Hepatocyte (in vitro differentiated cells): Measurements from ENCODE around the gene ANKS6. TPM values are rescaled to one million over a fixed set of nuclear protein-coding genes. Genes with fewer than 3 reads are reported as not detected.

Experiments
- DNase-seq: peaks from one replicate; pipeline ENCODE4 v3.0.0-alpha.2; 2016; ENCODE audit warnings: low spot score
- H2AFZ ChIP-seq: fragments of 200-600 bp; sonication (generic); 2 replicates; pipeline ENCODE4 v1.6.0; 2016; ENCODE audit warnings: antibody characterized with exemption, mild to moderate bottlenecking
- H3K27ac ChIP-seq: fragments of 200-600 bp; sonication (generic); 2 replicates; pipeline ENCODE4 v1.5.1; 2016; ENCODE audit warnings: mild to moderate bottlenecking
- H3K27me3 ChIP-seq: fragments of 200-600 bp; sonication (generic); 2 replicates; pipeline ENCODE4 v1.6.1; 2016
- H3K36me3 ChIP-seq: fragments of 200-600 bp; sonication (generic); replicated peaks from 2 replicates; pipeline ENCODE4 v1.5.1; 2016; ENCODE audit warnings: low read depth; ENCODE audit not compliant: insufficient read depth
- H3K4me1 ChIP-seq: fragments of 200-600 bp; sonication (generic); 2 replicates; pipeline ENCODE4 v1.5.1; 2016; ENCODE audit warnings: mild to moderate bottlenecking, moderate library complexity; ENCODE audit not compliant: insufficient read depth
- H3K4me2 ChIP-seq: fragments of 200-600 bp; sonication (generic); 2 replicates; pipeline ENCODE4 v1.6.0; 2016
- H3K4me3 ChIP-seq: fragments of 200-600 bp; sonication (generic); 2 replicates; pipeline ENCODE4 v1.5.1; 2016; ENCODE audit warnings: mild to moderate bottlenecking
- H3K79me2 ChIP-seq: fragments of 200-600 bp; sonication (generic); 2 replicates; pipeline ENCODE4 v1.6.0; 2017; ENCODE audit warnings: mild to moderate bottlenecking
- H3K9me2 ChIP-seq: fragments of 200-600 bp; sonication (generic); replicated peaks from 2 replicates; pipeline ENCODE4 v1.6.0; 2017; ENCODE audit warnings: mild to moderate bottlenecking; ENCODE audit not compliant: insufficient read depth
- H3K9me3 ChIP-seq: fragments of 200-600 bp; sonication (generic); 2 replicates; pipeline ENCODE4 v1.5.1; 2016; ENCODE audit warnings: low read depth, mild to moderate bottlenecking
- H4K20me1 ChIP-seq: fragments of 200-600 bp; sonication (generic); 2 replicates; pipeline ENCODE4 v1.6.0; 2016; ENCODE audit warnings: mild to moderate bottlenecking; ENCODE audit not compliant: insufficient read depth, poor library complexity, severe bottlenecking
- CTCF ChIP-seq: fragments of 200-600 bp; sonication (generic); IDR thresholded peaks from 2 replicates; pipeline ENCODE4 v1.5.1; 2016; ENCODE audit warnings: antibody characterized with exemption, mild to moderate bottlenecking; ENCODE audit not compliant: poor library complexity
- EZH2 ChIP-seq: fragments of 200-600 bp; sonication (generic); IDR thresholded peaks from 2 replicates; pipeline ENCODE4 v1.6.1; 2016; ENCODE audit warnings: antibody characterized with exemption, mild to moderate bottlenecking, borderline replicate concordance
- EZH2phosphoT487 ChIP-seq: fragments of 200-600 bp; sonication (generic); IDR thresholded peaks from one replicate; pipeline ENCODE4 v1.6.1; 2018; ENCODE audit warnings: antibody characterized with exemption, mild to moderate bottlenecking, low read depth, moderate library complexity; ENCODE audit not compliant: unreplicated experiment, severe bottlenecking
- WGBS: methylation state at CpG from one replicate; pipeline ENCODE4 v1.1.6; 2016; ENCODE audit warnings: low lambda C conversion rate; ENCODE audit errors: missing lambda C conversion rate; 5-methylcytosine and 5-hydroxymethylcytosine counted together
- polyA plus RNA-seq: library from polyadenylated mRNA; unstranded; fragments of >200 nt; fragmentation: Nextera tagmentation; extraction: Ambion mirVana; gene quantifications from 2 replicates; pipeline ENCODE4 v1.2.1, GENCODE V29; 2016
- total RNA-seq: library from RNA; depleted of rRNA; stranded (reverse); fragments of >200 nt; gene quantifications from 2 replicates; pipeline ENCODE4 v1.2.3, GENCODE V29; 2014

The ANKS6 gene
- total and polyA plus RNA-seq, 2 experiments from 2014 or later = 21.3 to 22.9 TPM

GRCh38 chr9:98738741-98739140 is 57.6 kb downstream of the ANKS6 start:
- H4K20me1 ChIP-seq = no peaks in the 10 kb centered on the region
- H3K9me3 ChIP-seq = no peaks in the 10 kb centered on the region
- H3K36me3 ChIP-seq = no peaks in the 10 kb centered on the region
- TF ChIP-seq EZH2phosphoT487 (no peak), EZH2 (no peak), CTCF (no peak)
- WGBS = 93% methylated on average over 3 of the region's 3 CpGs
- no peaks in the 10 kb centered on the region for H3K27me3 ChIP-seq
- no peak for DNase-seq
- no peak overlapping the region for H3K4me2 ChIP-seq
- no peaks in the 10 kb centered on the region for H3K9me2 ChIP-seq
- H3K4me1 ChIP-seq = no peaks in the 10 kb centered on the region
- no peaks in the 10 kb centered on the region for H3K79me2 ChIP-seq
- no peak overlapping the region for H3K27ac ChIP-seq
- no peak overlapping the region for H2AFZ ChIP-seq
- H3K4me3 ChIP-seq = no peak overlapping the region

GRCh38 chr9:98736226-98736625 is 60.1 kb downstream of the ANKS6 start:
- Histone ChIP-seq H3K79me2 (no peaks in the 10 kb centered on the region), H2AFZ (no peak overlapping the region), H3K4me3 (no peak overlapping the region), H3K9me3 (no peaks in the 10 kb centered on the region), H3K4me1 (no peaks in the 10 kb centered on the region), H3K4me2 (no peak overlapping the region), H4K20me1 (no peaks in the 10 kb centered on the region), H3K36me3 (no peaks in the 10 kb centered on the region), H3K27ac (no peak overlapping the region), H3K27me3 (no peaks in the 10 kb centered on the region), H3K9me2 (no peaks in the 10 kb centered on the region)
- no peak for DNase-seq
- WGBS = 80% methylated on average over 12 of the region's 12 CpGs
- TF ChIP-seq CTCF (no peak), EZH2phosphoT487 (no peak), EZH2 (no peak)

- no peak overlapping the region for H3K4me3 ChIP-seq
- no peak overlapping the region for H3K4me2 ChIP-seq
- H3K9me3 ChIP-seq = no peaks in the 10 kb centered on the region
- no peaks in the 10 kb centered on the region for H3K36me3 ChIP-seq
- H3K27ac ChIP-seq = no peak overlapping the region
- no peaks in the 10 kb centered on the region for H3K9me2 ChIP-seq
- no peak for DNase-seq
- WGBS = 88% methylated on average over 9 of the region's 9 CpGs
- H3K4me1 ChIP-seq = no peaks in the 10 kb centered on the region
- no peak overlapping the region for H2AFZ ChIP-seq
- H3K27me3 ChIP-seq = no peaks in the 10 kb centered on the region
- TF ChIP-seq EZH2phosphoT487 (no peak), CTCF (no peak), EZH2 (no peak)
- no peaks in the 10 kb centered on the region for H3K79me2 ChIP-seq
- no peaks in the 10 kb centered on the region for H4K20me1 ChIP-seq
Measured at GRCh38 chr9:98732801-98733200, 63.6 kb downstream of the ANKS6 start.

- DNase-seq = no peak
- no peaks in the 10 kb centered on the region for H3K27me3 ChIP-seq
- no peak overlapping the region for H3K4me2 ChIP-seq
- H3K4me1 ChIP-seq = no peaks in the 10 kb centered on the region
- no peaks in the 10 kb centered on the region for H3K9me2 ChIP-seq
- 91% methylated on average over 10 of the region's 10 CpGs for WGBS
- no peaks in the 10 kb centered on the region for H3K36me3 ChIP-seq
- no peaks in the 10 kb centered on the region for H3K79me2 ChIP-seq
- H3K4me3 ChIP-seq = no peak overlapping the region
- no peaks in the 10 kb centered on the region for H3K9me3 ChIP-seq
- H2AFZ ChIP-seq = no peak overlapping the region
- no peak overlapping the region for H3K27ac ChIP-seq
- H4K20me1 ChIP-seq = no peaks in the 10 kb centered on the region
- TF ChIP-seq CTCF (no peak), EZH2 (no peak)
Measured at GRCh38 chr9:98732091-98732490, 64.3 kb downstream of the ANKS6 start.
